PC-3 (cell line): Measurements from ENCODE around the gene GABARAPL1. TPM values are rescaled to one million over a fixed set of nuclear protein-coding genes. Genes with fewer than 3 reads are reported as not detected.

Source experiments
- ATAC-seq: fragments of 200-7000 bp; cut with Tn5 transposase; 2 replicates; pipeline ENCODE4 v1.9.1; 2020; ENCODE audit warnings: mild to moderate bottlenecking, moderate library complexity
- BruUV-seq: library from RNA; stranded (reverse); fragments of 400-500 nt; replicated peaks from 2 replicates; lab custom pipeline; 2021; lab: Mats Ljungman, UMichigan
- CTCF ChIA-PET: fragments of 300-600 bp; sonication (Branson Sonifier 250); formaldehyde crosslinking; loops from one replicate; lab custom pipeline; 2022; ENCODE audit warnings: antibody characterized with exemption; lab: Charles Lee
- POLR2A ChIA-PET: fragments of 300-600 bp; sonication (Branson Sonifier 250); formaldehyde crosslinking; loops from one replicate; lab custom pipeline; 2022; ENCODE audit warnings: antibody characterized with exemption; ENCODE audit not compliant: unreplicated experiment; lab: Charles Lee
- DNase-seq: peaks from one replicate; pipeline ENCODE4 v3.0.0-alpha.2; 2015
- H2AFZ ChIP-seq: fragments of 300-600 bp; sonication (generic); 2 replicates; pipeline ENCODE4 v1.6.0; 2016; ENCODE audit warnings: antibody characterized with exemption, low read length
- H3F3A ChIP-seq: fragments of 300-600 bp; sonication (generic); one replicate; pipeline ENCODE4 v1.6.0; 2017; ENCODE audit warnings: antibody characterized with exemption, low read length, control low read depth, mild to moderate bottlenecking; ENCODE audit not compliant: unreplicated experiment
- H3K27ac ChIP-seq: fragments of 300-600 bp; sonication (generic); 2 replicates; pipeline ENCODE4 v1.5.1; 2016; ENCODE audit warnings: mild to moderate bottlenecking, low read length
- H3K27me3 ChIP-seq: fragments of 300-600 bp; sonication (generic); 2 replicates; pipeline ENCODE4 v1.6.1; 2016; ENCODE audit warnings: low read length, mixed read lengths
- H3K36me3 ChIP-seq: fragments of 300-600 bp; sonication (generic); 2 replicates; pipeline ENCODE4 v1.6.1; 2016; ENCODE audit warnings: low read depth, mixed run types, low read length, mixed read lengths
- H3K4me1 ChIP-seq: fragments of 300-600 bp; sonication (generic); 2 replicates; pipeline ENCODE4 v1.5.1; 2016; ENCODE audit warnings: low read length; ENCODE audit not compliant: insufficient read depth
- H3K4me2 ChIP-seq: fragments of 300-600 bp; sonication (generic); 2 replicates; pipeline ENCODE4 v1.6.0; 2016; ENCODE audit warnings: low read length
- H3K4me3 ChIP-seq: fragments of 300-600 bp; sonication (generic); 2 replicates; pipeline ENCODE4 v1.5.1; 2016; ENCODE audit warnings: mild to moderate bottlenecking, low read length, mixed read lengths
- H3K79me2 ChIP-seq: fragments of 300-600 bp; sonication (generic); 2 replicates; pipeline ENCODE4 v1.6.1; 2017; ENCODE audit warnings: low read length, mixed read lengths
- H3K9ac ChIP-seq: fragments of 300-600 bp; sonication (generic); 2 replicates; pipeline ENCODE4 v1.6.0; 2016; ENCODE audit warnings: mild to moderate bottlenecking, low read length
- H3K9me2 ChIP-seq: fragments of 300-600 bp; sonication (generic); replicated peaks from 2 replicates; pipeline ENCODE4 v1.6.1; 2016; ENCODE audit warnings: mixed run types, low read length, mixed read lengths
- H3K9me3 ChIP-seq: fragments of 300-600 bp; sonication (generic); 2 replicates; pipeline ENCODE4 v1.6.1; 2016; ENCODE audit warnings: low read length, mixed read lengths
- H4K20me1 ChIP-seq: fragments of 300-600 bp; sonication (generic); 2 replicates; pipeline ENCODE4 v1.6.1; 2016; ENCODE audit warnings: low read length, mixed read lengths
- EZH2 ChIP-seq: fragments of 300-600 bp; sonication (generic); IDR thresholded peaks from one replicate; pipeline ENCODE4 v1.6.1; 2017; ENCODE audit warnings: antibody characterized with exemption, mild to moderate bottlenecking, low read length; ENCODE audit not compliant: unreplicated experiment
- EZH2phosphoT487 ChIP-seq: fragments of 300-600 bp; sonication (generic); IDR thresholded peaks from 2 replicates; pipeline ENCODE4 v1.6.1; 2018; ENCODE audit warnings: mild to moderate bottlenecking, antibody characterized with exemption, low read length, borderline replicate concordance
- intact Hi-C: fragments of 100-400 bp; cut with micrococcal nuclease; formaldehyde crosslinking; loops from 2 replicates; pipeline ENCODE4 v1.9.0; 2023
- total RNA-seq: library from RNA; depleted of rRNA; stranded (reverse); fragments of >200 nt; gene quantifications from 2 replicates; pipeline ENCODE4 v1.2.3, GENCODE V29; 2014
- TF ChIP-seq, protein P1 (sequence below): fragments of 300-600 bp; sonication (generic); conservative IDR thresholded peaks from 2 replicates; pipeline ENCODE4 v1.5.1; 2017; ENCODE audit warnings: antibody characterized with exemption, low read depth, mild to moderate bottlenecking, low read length

The GABARAPL1 gene
- total RNA-seq, 1 experiment from 2014 or later, result 14.9 TPM

DNA sequence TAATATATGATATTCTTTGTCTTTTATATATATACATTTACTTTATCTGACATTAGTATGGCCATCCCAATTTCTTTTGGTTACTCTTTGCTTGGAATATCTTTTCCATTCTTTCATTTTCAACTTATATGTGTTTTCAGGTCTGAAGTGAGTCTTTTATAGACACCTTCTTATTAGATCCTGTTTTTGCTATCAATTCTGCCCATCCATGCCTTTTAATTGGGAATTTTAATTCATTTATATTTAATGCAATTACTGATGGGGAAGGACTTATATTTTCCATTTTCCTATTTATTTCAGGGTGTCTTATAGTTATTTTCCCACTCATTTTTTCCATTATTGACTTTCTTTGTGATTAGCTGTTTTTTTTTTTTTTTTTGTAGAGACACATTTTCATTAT, 43.4 kb downstream of the GABARAPL1 start:
- no peak overlapping the region for H3K4me3 ChIP-seq
- ChIA-PET POLR2A (no interaction called here), CTCF (no interaction called here)
- no peaks in the 10 kb centered on the region for H3K9me3 ChIP-seq
- H3K79me2 ChIP-seq, result no peaks in the 10 kb centered on the region
- DNase-seq (no peak), ATAC-seq (no peak)
- no TSS peak for BruUV-seq
- TF ChIP-seq EZH2 (no peak), EZH2phosphoT487 (no peak)
- TF ChIP-seq, protein P1, sequence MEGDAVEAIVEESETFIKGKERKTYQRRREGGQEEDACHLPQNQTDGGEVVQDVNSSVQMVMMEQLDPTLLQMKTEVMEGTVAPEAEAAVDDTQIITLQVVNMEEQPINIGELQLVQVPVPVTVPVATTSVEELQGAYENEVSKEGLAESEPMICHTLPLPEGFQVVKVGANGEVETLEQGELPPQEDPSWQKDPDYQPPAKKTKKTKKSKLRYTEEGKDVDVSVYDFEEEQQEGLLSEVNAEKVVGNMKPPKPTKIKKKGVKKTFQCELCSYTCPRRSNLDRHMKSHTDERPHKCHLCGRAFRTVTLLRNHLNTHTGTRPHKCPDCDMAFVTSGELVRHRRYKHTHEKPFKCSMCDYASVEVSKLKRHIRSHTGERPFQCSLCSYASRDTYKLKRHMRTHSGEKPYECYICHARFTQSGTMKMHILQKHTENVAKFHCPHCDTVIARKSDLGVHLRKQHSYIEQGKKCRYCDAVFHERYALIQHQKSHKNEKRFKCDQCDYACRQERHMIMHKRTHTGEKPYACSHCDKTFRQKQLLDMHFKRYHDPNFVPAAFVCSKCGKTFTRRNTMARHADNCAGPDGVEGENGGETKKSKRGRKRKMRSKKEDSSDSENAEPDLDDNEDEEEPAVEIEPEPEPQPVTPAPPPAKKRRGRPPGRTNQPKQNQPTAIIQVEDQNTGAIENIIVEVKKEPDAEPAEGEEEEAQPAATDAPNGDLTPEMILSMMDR, result no peak
- no peak overlapping the region for H3K4me2 ChIP-seq
- no peaks in the 10 kb centered on the region for H3K27me3 ChIP-seq
- H3K36me3 ChIP-seq, result no peaks in the 10 kb centered on the region
- no peak overlapping the region for H3K9ac ChIP-seq
- H3K4me1 ChIP-seq, result no peaks in the 10 kb centered on the region
- H3K9me2 ChIP-seq, result no peaks in the 10 kb centered on the region
- no peak overlapping the region for H2AFZ ChIP-seq
- H3F3A ChIP-seq, result no peaks in the 10 kb centered on the region
- intact Hi-C loops, result no loop called here
- H4K20me1 ChIP-seq, result no peaks in the 10 kb centered on the region
- no peak overlapping the region for H3K27ac ChIP-seq

DNA sequence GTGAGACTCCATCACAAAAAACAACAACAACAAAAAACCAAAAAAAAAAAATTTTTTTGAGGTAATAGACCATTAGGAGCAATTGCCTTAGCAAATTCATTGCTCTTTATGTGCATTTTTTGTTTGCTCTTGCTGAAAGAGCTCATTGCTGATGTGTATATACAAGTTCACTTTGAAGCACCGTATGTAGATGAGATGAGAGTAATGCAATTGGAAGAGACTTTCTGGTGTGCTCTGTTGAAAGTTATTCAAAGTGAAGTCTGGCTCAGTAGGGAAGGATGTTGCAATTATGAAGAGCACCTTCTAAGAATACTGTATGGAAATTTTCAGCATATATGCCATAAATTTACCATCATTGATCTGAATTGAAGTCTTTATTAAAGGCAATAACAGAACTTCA, 48.2 kb downstream of the GABARAPL1 start:
- Histone ChIP-seq H4K20me1 (no peaks in the 10 kb centered on the region), H3K4me2 (no peak overlapping the region), H3K4me3 (no peak overlapping the region), H3K9me3 (no peaks in the 10 kb centered on the region), H3K79me2 (no peaks in the 10 kb centered on the region), H3K27me3 (no peaks in the 10 kb centered on the region), H3K27ac (no peak overlapping the region), H3F3A (no peaks in the 10 kb centered on the region), H2AFZ (no peak overlapping the region), H3K4me1 (no peaks in the 10 kb centered on the region), H3K9me2 (no peaks in the 10 kb centered on the region), H3K36me3 (no peaks in the 10 kb centered on the region), H3K9ac (no peak overlapping the region)
- TF ChIP-seq EZH2, result no peak
- TF ChIP-seq, protein P1, result no peak
- TF ChIP-seq EZH2phosphoT487, result no peak
- ChIA-PET POLR2A (no interaction called here), CTCF (no interaction called here)
- ATAC-seq (no peak), DNase-seq (no peak)
- intact Hi-C loops, result no loop called here
- BruUV-seq, result no TSS peak

GRCh38 chr12:10268037-10268436, 55.4 kb downstream of the GABARAPL1 start:
- Histone ChIP-seq H3K27me3 (no peaks in the 10 kb centered on the region), H3K27ac (no peak overlapping the region), H3K36me3 (no peaks in the 10 kb centered on the region), H3K4me1 (no peaks in the 10 kb centered on the region), H3K9me2 (no peaks in the 10 kb centered on the region), H3K79me2 (no peaks in the 10 kb centered on the region), H2AFZ (no peak overlapping the region), H3K9me3 (no peaks in the 10 kb centered on the region), H3K4me3 (no peak overlapping the region), H3F3A (no peaks in the 10 kb centered on the region), H4K20me1 (no peaks in the 10 kb centered on the region), H3K4me2 (no peak overlapping the region), H3K9ac (no peak overlapping the region)
- ChIA-PET CTCF (no interaction called here), POLR2A (no interaction called here)
- no peak for ATAC-seq
- no TSS peak for BruUV-seq
- TF ChIP-seq, protein P1, result no peak
- TF ChIP-seq EZH2phosphoT487 (no peak), EZH2 (no peak)
- no peak for DNase-seq
- intact Hi-C loops, result no loop called here
